ENCODE data around the gene LIN7B.
"Not testable (repeated sequence)": the region's sequence is repeated elsewhere in the genome, so short reads cannot be mapped to it uniquely, and the experiment has no call there.

LIN7B gene

DNA sequence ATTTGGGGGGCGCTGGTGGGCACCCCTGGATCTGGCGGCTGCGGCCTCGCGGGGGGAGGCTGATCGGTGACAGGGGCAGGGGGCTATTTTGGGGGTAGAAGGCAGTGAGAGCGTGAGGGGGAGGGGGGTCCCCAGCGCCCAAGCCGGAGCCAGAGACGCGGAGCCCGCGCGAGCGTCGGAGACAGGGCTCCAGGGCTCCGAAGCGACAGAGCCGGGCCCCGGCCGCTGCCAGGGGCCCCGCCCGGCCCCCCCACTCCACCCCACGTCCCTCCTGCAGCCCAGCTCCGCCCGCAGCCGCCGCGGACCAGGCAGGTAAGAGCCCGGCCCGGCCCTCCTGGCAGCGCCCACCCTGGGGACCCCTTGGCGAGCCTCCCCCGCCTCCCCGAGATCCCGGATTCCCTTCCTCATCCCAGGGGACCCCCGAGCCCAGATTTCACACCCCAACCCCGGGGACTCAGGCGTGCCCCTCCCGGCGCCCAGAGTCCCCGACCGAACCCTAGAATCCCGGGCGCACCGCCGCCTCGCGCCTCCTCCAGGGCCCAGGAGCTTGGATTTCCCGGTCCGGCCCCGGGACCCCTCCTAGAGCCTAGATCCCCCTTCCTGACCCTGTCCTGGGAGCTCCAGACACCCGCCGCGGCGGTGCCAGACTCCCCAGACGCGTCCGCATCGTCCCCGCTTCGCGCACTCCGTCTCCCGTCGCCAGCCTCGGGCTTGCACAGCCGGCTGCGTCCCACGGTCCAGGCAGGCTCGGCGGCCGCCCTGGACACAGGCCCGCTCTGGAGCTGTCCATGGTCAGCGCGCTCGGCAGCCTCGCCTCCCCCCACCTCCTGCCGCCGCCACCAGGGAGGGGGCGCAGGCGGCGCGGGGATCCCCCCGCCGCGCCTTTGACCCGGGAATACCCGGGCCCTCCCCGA is 5.5 kb downstream of the LIN7B start, which contains the start of gene PPFIA3:
Gene PPFIA3, plus strand, starts transcription at position 134 of the 914 bp plus-strand sequence. CDS start 8,330 bp downstream, outside the sequence.
- FAIRE-seq = no peak

DNA sequence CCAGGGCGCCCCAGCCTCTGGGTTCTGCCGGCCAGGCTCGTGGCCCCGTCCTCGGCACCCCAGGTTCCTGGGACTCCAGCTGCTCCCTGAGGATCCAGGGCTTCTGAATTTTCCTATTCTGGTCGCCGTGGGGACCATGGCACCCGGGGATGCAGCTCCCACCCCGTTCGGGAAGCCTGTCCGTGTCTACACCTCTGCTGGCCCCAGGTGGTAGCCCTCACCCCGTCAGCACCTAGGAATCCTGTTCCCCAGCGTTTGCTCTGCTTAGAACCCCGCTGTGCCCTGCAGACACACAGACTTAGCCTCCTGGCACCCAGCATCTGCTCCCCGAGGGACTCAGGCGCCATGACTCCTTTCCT is 6.1 kb downstream of the LIN7B start:
- FAIRE-seq = no peak

DNA sequence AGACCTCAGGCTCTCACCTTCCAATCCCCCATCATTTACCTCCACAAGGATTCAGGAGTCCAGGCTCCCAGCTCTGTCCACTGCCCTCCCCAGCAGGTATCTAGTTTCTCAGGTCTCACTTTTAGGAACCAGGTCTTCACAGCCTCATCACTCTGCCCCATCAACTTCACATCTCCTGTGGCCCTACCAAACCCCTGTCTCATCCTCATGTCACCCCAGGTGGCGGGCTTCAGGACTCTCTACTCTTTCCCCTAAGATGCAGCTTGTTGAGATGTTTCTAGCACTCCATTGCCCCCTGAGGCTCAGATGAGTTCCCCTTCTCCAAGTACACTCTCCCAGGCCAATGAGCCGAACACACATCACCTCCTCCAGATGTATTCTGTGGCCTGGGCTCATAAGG is 6.7 kb downstream of the LIN7B start:
- FAIRE-seq = no peak

DNA sequence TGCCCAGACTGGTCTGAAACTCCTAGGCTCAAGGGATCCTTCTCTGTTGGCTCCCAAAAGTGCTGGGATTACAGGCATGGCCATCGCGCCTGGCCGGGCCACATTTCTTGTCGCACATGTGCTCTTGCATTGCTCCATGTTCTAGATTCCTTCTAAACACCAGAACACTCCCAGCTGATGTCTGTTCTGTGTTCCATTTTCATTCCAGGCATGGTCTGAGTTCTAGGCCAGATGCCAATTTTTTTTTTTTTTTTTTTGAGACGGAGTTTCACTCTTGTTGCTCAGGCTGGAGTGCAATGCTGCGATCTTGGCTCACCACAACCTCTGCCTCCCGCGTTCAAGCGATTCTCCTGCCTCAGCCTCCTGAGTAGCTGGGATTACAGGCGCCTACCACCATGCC is 7.7 kb downstream of the LIN7B start:
- FAIRE-seq = not testable (repeated sequence)

DNA sequence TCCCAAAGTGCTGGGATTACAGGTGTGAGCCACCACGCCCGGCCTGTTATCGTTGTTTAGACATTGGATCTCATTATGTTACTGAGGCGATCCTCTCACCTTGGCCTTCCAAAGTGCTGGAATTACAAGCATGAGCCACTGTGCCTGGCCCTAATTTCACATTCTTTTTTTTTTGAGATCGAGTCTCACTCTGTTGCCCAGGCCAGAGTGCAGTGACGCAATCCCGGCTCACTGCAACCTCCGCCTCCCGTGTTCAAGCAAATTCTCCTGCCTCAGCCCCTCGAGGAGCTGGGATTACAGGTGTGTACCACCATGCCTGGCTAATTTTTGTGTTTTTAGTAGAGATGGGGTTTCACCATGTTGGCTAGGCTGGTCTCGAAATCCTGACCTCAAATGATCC is 9.1 kb downstream of the LIN7B start:
- FAIRE-seq = not testable (repeated sequence)

DNA sequence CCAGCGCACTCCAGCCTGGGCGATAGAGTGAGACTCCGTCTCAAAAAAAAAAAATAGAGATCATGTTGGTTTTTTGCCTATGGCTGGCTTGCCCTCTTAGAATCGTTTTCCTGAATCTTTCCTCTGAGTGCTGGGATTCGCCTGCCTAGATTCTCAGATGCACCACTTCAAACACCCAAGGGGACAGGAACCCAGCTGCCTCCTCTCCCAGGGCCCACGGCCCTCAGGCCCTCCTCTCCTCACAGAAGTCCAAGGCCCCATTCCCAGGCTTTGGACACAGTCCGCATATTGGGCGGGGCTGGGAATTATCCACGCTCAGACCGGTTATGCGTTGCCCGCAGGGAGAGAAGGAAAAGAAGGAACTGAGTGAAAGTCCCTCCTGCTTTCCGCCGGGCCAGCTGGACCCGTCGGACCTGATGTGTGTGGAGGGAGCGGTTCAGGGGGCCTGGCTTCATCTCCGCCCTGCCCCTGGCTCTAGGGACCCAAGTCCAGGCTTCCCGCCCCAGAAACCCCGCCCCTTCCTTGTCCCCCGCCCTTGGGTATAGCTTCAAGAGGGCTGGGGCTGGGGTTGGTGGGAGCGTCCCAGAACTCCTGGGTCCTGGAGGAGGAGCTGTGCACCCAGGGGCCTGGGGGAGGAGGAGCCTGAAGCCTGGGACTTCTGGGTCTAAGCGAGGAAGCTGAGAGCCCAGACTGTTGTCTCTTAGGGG is 11.0 kb downstream of the LIN7B start:
- FAIRE-seq = no peak

DNA sequence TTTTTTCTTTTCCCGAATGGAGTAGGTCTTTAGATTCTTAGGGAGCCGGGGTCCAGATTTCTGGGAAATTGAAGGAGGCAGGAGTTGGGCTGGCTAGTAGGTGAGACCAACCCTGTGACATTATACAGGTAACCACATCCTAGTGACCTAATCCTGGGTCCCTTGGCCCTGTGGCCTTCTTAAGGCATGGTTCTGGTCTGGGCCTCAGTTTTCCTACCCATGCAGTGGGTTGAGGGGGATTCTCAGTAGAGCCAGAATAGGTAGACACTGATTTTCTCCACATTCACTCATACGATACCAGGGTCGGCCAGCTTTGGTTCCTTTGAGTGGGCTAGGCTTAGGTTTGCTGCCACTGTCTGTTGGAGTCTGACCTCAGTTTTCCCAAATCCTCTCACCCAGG is 12.4 kb downstream of the LIN7B start:
- no peak for FAIRE-seq

DNA sequence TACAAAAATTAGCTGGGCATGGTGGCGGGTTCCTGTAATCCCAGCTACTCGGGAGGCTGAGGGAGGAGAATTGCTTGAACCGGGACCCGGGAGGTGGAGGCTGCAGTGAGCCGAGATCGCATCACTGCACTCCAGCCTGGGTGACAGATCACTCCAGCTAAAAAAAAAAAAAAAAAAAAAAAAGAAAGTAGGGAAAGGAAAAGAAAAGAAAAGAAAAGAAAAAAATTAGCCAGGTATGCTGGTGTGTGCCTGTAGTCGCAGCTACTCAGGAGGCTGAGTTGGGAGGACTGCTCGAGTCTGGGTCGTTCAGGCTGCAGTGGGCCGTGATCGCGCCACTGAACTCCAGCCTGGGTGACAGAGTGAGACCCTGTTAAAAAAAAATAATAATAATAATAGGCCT is 13.1 kb downstream of the LIN7B start:
- FAIRE-seq = not testable (repeated sequence)

DNA sequence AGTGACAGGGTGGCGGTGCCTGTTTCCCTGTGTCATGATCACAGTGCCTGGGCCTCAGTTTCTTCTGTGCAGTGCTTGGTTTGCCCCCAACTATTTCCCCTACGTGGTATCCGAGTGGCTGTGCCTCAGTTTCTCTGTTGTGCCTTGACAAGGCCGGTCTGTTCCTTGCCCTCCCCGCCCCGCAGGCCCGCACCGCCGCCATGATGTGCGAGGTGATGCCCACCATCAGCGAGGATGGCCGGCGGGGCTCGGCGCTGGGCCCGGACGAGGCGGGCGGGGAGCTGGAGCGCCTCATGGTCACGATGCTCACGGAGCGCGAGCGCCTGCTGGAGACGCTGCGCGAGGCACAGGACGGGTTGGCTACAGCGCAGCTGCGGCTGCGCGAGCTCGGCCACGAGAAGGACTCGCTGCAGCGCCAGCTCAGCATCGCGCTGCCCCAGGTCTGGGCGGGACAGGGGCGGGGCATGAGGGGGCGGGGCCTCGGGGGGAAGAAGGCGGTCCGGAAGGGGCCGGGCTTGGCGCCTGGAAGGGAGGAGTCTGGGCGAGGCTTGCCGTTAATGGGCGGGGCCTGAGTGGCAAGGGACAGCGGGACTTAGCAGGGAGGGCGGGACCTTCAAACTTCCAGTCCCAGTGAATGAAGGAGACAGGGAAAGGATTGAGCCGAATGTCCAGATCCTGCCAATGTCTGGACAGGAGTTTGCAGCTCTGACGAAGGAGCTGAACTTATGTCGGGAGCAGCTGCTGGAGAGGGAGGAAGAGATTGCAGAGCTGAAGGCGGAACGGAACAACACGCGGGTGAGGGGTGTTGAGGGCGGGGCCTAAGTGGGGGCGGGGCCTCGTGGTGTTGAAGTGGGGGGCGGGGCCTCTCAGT is 13.7 kb downstream of the LIN7B start:
- no peak for FAIRE-seq

DNA sequence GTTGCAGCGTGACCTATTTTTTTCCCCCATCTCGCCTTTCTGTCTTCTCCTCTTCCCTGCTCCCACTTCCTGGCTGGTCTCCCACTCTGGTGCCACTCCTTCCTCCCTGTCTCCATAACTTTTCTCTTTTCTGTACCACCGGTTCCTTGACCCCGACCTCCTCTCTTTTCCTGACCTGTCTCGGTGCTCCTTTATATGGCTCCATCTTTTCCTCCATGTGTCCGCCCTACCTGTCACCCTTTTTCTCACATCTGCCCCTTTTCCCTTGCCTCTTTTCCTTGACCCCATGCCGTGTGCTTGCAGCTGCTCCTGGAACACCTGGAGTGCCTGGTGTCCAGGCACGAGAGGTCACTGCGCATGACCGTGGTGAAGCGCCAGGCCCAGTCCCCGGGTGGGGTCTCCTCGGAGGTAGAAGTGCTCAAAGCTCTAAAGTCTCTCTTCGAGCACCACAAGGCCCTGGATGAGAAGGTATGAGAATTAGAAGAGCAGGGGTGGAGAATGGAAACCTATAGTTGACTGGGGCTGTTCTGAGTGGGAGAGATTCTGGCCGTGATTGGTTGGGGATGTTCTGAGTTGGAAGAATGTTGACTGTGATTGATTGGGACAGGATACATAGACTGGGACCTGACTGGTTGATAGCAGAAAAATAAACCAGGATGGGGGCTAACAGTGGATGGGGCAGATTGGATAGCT is 14.5 kb downstream of the LIN7B start:
- no peak for FAIRE-seq

DNA sequence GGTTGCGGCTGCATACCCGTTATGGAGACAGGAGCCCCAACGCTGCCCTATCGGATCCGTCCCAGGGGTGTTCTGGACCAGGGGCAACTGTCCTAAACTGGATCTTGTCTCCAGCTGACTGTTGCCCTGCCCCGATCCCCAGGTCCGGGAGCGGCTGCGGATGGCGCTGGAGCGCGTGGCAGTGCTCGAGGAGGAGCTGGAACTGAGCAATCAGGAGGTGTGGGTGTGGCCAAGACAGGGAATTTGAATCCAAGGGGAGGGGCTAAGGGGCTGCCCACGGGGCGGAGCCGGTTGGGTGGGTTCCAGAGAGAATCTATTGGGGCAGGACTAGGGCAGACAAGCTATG is 15.0 kb downstream of the LIN7B start:
- no peak for FAIRE-seq

DNA sequence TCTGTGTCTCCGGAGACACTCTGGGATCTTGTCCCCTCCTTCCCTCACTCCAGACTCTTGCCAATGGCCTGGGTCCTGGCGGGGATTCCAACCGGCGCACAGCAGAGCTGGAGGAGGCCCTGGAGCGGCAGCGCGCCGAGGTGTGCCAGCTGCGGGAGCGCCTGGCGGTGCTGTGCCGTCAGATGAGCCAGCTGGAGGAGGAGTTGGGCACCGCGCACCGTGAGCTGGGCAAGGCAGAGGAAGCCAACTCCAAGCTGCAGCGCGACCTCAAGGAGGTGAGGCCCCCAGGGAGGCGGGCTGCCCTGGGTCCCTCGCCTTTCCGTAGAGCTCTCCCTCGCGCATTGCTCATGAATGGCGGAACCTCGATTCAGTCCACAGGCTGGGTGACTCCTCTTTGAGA is 16.2 kb downstream of the LIN7B start:
- no peak for FAIRE-seq

DNA sequence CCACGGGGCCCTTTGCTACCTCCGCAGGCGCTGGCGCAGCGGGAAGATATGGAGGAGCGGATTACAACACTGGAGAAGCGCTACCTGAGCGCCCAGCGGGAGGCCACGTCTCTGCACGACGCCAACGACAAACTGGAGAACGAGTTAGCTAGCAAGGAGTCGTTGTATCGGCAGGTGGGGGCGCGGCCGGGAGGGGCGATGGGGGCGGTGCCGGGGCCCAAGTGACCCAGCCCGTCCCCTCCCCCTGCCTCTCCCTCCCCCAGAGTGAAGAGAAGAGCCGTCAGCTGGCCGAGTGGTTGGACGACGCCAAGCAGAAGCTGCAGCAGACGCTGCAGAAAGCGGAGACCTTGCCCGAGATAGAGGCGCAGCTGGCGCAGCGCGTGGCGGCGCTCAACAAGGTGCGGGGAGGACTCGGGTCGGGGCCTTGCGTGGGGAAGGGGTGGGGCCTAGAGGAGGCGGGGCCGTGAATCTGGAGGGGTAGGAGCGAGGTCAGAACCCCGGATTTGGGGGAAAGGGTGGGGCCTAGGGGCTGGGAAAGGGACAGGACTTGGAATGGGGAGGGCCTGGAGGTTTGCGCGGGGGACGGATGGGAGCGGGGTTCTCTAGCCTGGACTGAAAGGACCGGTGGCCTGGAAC is 18.9 kb downstream of the LIN7B start:
- FAIRE-seq = no peak

DNA sequence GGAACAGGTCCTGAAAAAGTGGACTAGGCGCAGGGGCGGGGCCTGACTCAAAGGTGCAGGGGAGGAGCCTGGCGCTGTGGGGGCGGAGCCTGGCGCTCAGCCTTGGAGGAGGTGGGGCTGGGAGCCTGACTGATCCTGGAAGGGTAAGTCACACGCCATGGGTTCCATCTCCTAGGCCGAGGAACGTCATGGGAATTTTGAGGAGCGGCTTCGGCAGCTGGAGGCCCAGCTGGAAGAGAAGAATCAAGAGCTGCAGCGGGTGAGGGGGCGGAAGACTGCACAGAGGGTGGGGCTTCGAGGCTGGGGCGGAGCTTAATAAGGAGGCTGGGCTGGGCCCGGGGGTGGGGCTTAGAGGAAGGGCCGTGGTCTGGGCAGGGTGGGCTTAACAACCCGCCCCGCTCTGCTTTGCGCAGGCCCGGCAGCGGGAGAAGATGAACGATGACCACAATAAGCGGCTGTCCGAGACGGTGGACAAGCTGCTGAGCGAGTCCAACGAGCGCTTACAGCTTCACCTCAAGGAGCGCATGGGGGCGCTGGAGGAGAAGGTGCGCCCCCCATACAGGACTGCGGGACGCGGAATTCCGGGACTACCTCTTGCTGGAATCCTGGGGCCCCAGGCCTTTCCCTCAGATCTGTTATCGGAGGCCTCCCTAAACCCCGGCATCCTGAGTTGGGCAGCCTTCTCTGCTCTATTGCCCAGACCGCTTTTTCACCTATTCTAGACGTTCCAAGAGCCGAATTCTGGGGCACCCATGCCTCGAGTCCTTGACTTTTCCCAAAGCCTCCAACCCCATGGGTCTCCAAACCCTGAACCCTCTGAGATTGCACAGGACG is 19.7 kb downstream of the LIN7B start:
- FAIRE-seq = no peak

DNA sequence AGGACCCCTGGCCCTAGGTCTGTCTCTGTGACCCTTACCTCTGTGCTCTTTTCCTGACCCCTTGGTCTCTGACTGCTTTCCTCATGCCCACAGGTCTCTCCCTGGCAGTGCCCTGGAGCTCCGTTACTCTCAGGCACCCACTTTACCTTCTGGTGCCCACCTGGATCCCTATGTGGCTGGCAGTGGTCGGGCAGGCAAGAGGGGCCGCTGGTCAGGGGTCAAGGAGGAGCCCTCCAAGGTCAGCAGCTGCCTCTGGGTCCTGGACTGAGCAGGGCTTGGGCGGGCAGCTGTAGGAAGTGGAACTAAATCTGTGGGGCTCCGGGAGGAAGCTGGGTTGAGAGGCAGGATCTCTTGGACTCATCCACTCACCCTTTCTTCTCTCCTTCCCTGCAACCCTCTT is 21.5 kb downstream of the LIN7B start:
- FAIRE-seq = no peak

DNA sequence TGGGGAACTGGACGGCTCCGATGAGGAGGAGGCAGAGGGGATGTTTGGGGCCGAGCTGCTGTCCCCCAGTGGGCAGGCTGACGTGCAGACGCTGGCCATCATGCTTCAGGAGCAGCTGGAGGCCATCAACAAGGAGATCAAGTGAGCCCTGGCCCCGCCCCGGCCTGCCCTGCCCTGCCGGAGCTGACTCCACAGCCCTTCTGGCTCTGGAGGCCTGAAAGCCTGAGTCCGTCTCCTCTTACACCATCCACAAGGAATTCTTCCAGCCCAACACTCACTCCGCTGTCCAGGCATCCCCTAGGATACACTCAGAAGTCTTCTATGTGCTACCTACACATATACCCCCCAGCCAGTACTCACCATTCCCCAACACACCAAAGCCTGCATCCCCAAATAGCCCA is 22.6 kb downstream of the LIN7B start:
- FAIRE-seq = no peak

DNA sequence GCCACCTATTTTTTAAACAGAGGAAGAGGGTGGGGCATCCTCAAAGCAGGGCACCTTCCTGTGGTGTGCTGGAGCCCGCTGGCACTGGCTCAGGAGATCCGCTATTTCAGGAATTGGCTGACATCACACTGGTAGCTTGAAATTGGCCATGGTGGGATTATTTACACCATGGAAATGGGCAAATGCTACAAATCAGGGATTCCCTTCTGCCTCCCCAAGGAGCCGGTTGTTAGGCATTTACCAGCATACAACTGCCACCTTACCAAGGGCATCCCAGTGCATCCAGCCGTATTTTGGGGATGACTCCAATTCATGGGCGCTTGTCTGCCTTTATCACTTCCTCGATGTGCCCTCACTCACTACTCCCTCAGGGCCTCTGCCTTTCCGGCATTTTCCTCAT is 26.8 kb downstream of the LIN7B start:
- FAIRE-seq = no peak

DNA sequence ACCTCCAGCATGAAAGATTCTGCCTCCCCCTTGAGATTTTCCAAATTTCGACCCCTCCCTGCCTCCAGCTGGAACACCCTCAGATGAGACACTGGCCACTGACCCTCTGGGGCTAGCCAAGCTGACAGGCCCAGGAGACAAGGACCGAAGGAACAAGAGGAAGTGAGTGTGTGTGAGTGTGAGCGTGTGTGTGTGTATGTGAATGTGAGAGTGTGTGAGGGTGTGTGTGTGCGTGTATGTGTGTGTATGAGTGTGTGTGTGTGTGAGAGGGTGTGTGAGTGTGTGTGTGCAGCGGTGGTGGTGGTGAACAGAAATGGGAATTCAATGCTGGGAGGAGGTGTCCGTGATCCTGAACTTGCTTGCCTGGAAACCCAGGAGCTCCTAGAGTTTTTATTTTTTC is 27.2 kb downstream of the LIN7B start:
- no peak for FAIRE-seq

DNA sequence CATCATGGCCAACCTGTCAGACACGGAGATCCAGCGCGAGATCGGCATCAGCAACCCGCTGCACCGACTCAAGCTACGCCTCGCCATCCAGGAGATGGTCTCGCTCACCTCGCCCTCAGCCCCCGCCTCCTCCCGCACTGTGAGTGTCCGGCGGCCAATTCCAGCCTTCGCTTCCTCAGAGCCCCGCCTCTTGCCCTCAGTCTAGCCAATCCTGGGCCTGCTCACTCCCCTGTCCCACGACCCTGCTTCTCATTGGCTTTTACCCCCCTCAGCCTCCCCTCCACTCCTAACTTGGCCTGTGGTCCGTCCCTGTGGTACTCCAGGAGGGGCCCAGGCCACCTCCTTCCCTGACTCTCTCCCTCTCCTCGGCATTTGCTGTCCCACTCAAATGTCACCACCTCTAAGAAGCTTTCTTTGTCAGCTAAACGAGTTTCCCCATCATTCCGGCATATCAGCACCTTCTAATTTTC is 28.7 kb downstream of the LIN7B start:
- FAIRE-seq = no peak

DNA sequence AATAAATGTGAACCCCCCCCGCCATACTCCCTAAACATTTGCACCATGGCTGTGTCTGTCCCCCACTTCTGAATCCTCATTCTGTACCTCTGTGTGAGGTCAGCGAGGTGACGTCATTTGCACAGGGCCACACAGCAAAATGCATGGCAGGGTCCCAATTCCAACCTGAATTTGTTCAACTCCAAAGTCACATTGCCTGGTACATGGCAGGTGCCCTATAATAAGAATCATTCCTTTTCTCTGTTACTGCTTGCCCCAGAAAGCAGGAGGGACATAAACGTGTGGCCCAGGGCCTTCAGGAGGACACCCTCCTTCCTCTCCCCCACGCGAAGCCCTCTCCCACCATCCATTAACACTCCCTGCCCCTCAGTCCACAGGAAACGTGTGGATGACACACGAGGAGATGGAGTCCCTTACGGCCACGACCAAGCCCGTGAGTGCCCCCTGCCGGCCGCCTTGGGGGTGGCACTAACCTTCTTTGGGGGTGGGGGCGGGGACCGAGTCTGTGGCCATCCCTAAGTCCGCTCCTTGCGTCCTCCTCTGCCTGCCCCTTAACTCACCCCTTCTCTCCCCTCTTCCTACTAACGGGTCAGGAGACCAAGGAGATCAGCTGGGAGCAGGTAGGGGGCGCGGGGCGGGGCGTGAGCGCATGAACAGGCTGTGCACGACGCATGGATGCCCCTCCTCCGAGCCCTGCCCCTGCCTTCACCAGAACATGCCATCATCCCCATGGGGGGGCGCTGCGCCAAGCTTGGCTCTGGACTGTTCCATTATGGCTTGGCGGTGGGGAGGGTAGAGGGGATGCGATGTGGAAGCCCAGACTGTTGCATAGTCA is 31.6 kb downstream of the LIN7B start:
- FAIRE-seq = no peak
